HTERT RPE-1 (cell line): ENCODE results near the gene ASMTL.
"Not testable (repeated sequence)": the region's sequence is repeated elsewhere in the genome, so short reads cannot be mapped to it uniquely, and the experiment has no call there.

Experiments used
- in situ Hi-C: fragments of 300-500 bp; cut with MboI; formaldehyde crosslinking; loops from 4 replicates; pipeline ENCODE4 v1.14.3; 2020; ENCODE audit warnings: low sequenced_read_pairs

The ASMTL gene

DNA sequence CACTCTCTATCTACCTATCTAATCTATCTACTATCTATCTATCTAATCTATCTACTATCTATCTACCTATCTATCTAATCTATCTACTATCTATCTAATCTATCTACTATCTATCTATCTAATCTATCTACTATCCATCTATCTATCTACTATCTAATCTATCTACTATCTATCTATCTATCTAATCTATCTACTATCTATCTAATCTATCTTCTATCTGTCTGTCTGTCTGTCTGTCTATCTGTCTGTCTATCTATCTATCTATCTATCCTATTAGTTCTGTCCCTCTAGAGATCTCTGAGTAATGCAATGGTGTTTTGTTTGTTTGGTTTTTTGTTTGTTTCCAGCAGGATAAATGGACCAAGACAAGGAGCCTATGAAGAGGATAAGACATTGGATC is 9.4 kb upstream of the ASMTL start:
- in situ Hi-C loops: no loop called here

DNA sequence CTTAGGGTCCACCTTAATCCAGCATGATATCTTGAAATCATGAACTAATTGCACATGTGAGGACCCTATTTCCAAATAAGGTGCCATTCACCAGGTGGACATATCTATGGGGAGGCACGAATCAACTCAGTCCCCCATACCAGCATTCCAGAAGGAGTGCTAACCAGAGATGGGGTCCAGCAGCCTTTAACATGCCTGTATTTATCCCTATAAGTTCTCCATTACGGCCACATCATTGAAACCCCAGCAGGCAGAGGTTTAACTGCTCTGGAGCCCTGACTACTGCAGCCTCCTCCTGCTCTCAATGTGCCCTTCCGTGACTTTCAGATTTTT is 3.2 kb upstream of the ASMTL start:
- in situ Hi-C loops: no loop called here

DNA sequence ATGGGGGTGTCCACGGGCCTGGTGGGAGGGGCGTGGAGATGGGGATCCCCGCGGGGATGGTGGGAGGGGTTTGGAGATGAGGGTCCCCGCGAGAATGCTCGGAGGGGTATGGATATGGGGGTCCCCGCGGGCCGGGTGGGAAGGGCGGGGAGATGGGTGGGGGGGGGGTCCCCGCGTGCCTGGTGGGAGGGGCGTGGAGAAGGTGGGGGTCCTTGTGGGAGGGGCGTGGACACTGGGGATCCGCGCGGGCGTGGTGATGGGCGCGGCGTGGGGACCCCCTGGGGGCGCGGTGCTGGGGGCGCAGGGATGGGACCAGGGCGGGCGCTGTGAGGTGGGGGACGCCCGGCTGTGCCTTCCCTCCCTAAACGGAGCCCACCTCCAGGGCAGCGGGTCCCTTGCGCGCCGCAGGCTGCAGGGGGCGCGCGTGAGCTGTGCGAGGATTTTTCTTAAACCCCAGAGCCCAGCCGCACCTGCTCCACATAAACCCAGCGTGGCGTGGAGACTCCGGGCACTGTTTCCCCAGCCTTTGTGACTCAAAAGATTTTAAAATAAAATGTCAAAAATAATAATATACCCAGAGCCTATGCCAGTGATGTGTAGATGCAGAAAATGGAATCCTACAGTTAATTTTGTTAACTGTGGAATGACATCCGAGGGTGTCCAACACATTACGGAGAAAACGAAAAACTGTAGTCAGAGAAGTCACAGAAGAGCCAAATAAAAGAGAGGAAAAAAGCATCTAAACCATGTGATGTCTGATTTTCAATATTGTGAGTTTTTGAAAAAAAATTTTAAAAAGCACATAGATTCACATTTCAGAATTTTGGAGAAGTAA is 1.5 kb upstream of the ASMTL start:
- in situ Hi-C loops: no loop called here

- in situ Hi-C loops: no loop called here
These were observed 680 bp upstream of the ASMTL start for GRCh38 chrX:1453395-1453783.

DNA sequence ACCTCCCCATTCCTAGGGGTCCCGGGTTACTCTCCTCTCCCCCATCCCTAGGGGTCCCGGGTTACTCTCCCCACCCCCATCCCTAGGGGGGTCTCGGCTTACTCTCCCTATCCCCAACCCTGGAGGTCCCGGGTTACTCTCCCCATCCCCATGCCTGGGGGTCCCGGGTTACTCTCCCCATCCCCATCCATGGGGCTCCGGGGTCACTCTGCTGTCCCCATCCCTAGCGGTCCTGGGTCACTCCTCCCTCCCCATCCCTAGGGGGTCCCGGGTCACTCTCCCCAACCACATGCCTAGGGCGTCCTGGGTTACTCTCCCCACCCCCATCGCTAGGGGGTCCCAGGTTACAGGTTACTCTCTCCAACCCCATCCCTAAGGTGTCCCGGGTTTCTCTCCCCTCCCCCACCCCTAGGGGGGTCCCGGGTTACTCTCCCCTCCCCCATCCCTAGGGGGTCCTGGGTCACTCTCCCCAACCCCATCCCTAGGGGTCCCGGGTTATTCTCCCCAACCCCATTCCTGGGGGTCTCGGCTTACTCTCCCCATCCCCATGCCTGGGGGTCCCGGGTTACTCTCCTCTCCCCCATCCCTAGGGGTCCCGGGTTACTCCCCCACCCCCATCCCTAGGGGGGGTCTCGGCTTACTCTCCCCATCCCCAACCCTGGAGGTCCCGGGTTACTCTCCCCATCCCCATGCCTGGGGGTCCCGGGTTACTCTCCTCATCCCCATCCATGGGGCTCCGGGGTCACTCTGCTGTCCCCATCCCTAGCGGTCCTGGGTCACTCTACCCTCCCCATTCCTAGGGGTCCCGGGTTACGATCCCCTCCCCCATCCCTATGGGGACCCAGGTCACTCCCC is 821 bp downstream of the ASMTL start:
- in situ Hi-C loops: no loop called here

GRCh38 chrX:1451251-1451660 is 1.5 kb downstream of the ASMTL start:
- in situ Hi-C loops: no loop called here

GRCh38 chrX:1450361-1451161 is 2.1 kb downstream of the ASMTL start:
- in situ Hi-C loops: no loop called here

DNA sequence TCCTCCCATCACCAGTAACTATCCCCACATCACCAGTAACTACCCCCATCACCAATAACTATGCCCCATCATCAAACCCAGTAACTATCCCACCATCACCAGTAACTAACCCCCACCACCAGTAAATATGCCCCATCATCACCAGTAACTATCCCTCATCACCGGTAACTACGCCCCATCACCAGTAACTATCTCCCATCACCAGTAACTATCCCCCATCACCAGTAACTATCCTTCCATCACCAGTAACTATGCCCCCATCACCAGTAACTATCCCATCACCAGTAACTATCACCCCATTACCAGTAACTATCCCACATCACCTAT is 2.9 kb downstream of the ASMTL start:
- in situ Hi-C loops: no loop called here

DNA sequence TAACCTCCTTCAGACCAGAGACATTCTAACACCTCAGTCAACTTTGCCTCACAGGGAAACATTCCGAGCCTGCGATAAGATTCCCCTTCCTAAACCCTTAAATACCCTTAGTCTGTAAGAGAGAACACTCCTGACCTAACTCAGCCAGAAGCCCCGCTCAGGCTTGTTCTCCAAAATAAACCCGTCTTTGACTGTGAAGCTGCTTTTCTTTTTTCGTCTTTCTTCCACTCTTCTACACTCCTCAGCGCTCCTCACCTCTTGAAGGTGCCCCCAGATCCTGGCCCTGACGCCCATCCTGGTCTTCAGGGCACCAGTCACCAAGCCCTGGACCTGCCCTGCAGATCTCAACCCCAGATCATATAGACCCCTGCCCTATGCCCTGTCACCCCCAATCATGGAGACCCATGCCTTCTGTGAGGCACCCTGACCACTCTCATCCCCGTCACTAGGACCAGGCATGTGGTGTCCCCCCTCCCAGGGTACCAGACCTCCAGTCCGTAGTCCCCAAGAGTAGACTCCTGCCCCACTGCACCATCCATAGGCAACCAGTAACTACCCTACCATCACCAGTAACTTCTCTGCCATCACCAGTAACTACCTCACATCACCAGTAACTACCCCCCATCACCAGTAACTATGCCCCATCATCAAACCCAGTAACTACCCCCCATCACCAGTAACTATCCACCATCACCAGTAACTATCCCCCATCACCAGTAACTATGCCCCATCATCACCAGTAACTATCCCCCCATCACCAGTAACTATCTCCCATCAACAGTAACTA is 3.5 kb downstream of the ASMTL start:
- in situ Hi-C loops: no loop called here

GRCh38 chrX:1448573-1449001 is 4.1 kb downstream of the ASMTL start:
- in situ Hi-C loops: not testable (repeated sequence)

DNA sequence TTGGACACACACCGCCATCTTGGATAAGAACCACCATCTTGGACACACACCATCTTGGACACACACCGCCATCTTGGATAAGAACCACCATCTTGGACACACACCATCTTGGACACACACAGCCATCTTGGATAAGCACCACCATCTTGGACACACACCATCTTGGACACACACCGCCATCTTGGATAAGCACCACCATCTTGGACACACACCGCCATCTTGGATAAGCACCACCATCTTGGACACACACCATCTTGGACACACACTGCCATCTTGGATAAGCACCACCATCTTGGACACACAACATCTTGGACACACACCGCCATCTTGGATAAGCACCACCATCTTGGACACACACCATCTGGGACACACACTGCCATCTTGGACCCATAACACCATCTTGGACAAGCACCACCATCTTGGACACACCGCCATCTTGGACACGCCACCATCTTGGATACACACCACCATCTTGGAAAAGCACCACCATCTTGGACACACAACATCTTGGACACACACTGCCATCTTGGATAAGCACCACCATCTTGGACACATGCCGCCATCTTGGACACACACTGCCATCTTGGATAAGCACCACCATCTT is 4.6 kb downstream of the ASMTL start:
- in situ Hi-C loops: not testable (repeated sequence)

DNA sequence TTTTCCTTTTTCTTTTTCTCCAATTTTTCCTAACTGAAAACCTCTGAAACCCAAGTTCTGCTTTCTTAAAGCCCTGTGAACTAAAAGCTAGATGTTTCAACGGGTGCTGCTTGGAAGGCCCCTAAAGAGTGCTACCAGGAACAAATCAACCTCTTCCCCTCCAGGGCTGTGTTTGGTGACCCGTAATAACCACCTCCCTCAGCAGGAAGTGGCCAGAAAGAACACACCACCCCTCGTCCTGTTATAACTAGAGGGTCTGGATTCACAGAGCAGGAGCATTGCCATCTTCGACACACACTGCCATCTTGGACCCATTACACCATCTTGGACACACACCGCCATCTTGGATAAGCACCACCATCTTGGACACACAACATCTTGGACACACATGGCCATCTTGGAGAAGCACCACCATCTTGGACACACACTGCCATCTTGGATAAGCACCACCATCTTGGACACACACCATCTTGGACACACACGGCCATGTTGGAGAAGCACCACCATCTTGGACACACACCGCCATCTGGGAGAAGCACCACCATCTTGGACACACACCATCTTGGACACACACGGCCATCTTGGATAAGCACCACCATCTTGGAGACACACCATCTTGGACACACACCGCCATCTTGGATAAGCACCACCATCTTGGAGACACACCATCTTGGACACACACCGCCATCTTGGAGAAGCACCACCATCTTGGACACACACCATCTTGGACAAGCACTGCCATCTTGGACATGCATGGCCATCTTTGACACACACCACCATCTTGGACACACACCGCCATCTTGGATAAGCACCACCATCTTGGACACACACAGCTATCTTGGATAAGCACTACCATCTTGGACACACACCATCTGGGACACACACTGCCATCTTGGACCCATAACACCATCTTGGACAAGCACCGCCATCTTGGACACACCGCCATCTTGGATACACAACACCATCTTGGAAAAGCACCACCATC is 5.4 kb downstream of the ASMTL start:
- in situ Hi-C loops: not testable (repeated sequence)

DNA sequence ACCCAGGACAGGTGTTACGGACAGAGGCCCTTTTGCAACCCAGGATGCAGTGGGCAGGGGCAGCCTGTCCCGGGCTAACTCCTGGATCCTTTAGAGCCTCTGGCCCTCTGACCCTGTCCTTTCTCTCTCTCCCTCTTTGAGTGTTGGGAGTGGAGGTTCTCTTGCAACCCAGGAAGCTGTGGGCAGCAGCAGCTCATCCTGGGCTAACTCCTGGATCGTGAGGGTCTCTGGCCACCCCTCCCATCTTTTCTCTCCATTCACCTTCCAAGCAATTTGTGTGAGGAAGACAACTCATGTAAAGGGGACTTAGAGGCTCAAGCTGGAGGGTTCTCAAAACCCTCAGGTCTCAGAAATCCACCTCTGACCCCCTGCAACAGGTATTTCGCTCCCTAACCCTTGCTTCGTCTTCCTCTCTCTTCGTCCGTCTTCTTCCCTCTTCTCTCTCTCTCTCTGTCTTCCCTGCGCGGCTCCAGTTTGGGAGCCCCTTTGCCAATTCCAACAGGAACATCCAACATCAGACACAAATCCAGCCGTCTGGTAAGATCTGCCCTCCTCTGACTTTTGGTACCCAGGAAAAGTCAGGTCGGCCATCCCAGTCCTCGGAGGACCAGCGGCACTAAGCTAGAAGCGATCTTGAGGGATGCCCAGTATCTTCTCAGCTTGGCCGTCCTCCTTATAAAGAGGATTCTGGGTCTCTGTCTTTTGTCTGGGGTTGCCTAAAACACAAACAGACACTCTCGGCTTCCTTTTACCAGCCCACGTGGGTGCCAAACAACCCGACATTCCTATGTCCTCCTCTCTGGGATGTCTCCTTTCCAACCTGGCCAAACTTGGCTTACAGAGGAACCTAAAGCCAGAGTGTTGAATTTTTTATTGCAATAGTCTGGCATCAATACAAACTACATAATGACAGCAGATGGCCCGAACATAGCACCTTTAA is 7.9 kb downstream of the ASMTL start:
- in situ Hi-C loops: no loop called here

- in situ Hi-C loops: no loop called here
These were observed 9.1 kb downstream of the ASMTL start for GRCh38 chrX:1443496-1444075.

DNA sequence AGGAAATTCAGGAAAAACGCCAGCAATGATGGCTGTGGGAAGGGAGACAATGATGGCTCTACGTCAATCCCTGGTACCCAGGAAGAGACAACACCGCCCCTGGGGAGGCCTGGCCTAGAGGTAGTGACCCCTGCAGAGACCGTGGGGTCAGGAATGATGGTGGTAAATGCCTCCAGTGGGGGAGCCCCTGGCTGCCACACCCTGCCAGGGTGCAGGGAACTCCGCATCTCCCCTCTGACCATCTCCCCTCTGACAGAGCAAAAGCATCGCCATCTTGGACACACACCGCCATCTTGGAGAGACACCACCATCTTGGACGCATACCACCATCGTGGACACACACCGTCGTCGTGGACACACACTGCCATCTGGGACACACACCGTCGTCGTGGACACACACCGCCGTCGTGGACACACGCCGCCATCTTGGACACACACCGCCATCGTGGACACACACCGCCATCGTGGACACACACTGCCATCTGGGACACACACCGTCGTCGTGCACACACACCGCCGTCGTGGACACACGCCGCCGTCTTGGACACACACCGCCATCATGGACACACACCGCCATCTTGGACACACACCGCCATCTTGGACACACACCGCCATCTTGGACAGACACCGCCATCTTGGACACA is 9.9 kb downstream of the ASMTL start:
- in situ Hi-C loops: no loop called here

- in situ Hi-C loops: no loop called here
These were observed 10.6 kb downstream of the ASMTL start for GRCh38 chrX:1442016-1442665.

DNA sequence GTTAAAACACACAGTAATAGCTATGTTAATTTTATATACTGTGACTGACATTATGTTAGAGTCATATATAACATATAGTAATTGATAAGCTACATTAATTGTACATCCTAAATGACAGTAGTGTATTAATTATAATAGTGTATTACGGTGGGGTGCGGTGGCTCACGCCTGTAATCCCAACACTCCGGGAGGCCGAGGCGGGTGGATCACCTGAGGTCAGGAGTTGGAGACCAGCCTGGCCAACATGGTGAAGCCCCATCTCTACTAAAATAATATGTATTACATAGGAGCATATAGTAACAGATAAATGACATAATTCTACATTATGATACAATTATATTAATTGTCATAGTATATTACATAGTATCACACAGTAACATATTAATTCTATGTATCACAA is 12.2 kb downstream of the ASMTL start:
- in situ Hi-C loops: no loop called here
